ENCODE results near the gene FAM118B.

The FAM118B gene

GRCh38 chr11:126297004-126297403, 85.4 kb downstream of the FAM118B start:
- no peak overlapping the region for H3K27ac ChIP-seq (replicated peaks)
- TF ChIP-seq, protein P1, sequence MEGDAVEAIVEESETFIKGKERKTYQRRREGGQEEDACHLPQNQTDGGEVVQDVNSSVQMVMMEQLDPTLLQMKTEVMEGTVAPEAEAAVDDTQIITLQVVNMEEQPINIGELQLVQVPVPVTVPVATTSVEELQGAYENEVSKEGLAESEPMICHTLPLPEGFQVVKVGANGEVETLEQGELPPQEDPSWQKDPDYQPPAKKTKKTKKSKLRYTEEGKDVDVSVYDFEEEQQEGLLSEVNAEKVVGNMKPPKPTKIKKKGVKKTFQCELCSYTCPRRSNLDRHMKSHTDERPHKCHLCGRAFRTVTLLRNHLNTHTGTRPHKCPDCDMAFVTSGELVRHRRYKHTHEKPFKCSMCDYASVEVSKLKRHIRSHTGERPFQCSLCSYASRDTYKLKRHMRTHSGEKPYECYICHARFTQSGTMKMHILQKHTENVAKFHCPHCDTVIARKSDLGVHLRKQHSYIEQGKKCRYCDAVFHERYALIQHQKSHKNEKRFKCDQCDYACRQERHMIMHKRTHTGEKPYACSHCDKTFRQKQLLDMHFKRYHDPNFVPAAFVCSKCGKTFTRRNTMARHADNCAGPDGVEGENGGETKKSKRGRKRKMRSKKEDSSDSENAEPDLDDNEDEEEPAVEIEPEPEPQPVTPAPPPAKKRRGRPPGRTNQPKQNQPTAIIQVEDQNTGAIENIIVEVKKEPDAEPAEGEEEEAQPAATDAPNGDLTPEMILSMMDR (IDR thresholded peaks at IDR 0.05; ENCODE audit: insufficient read depth, low read length), result no peak
- TF ChIP-seq POLR2AphosphoS5 (IDR thresholded peaks at IDR 0.05; ENCODE audit: low read depth) (no peak), SPI1 (IDR thresholded peaks at IDR 0.05; ENCODE audit: borderline replicate concordance, low read depth) (no peak), REST (IDR thresholded peaks at IDR 0.05; ENCODE audit: insufficient replicate concordance, low read depth) (no peak), GABPA (IDR thresholded peaks at IDR 0.05; ENCODE audit: low read depth) (no peak)
- no peak for DNase-seq (ENCODE audit: low read depth in 1 of 2, low spot score in 1 of 2)
- H3K4me3 ChIP-seq (replicated peaks; ENCODE audit: insufficient read depth, low read length), result no peak overlapping the region
- no peaks in the 10 kb centered on the region for H3K27me3 ChIP-seq (ENCODE audit: insufficient read depth, poor library complexity, severe bottlenecking)

DNA sequence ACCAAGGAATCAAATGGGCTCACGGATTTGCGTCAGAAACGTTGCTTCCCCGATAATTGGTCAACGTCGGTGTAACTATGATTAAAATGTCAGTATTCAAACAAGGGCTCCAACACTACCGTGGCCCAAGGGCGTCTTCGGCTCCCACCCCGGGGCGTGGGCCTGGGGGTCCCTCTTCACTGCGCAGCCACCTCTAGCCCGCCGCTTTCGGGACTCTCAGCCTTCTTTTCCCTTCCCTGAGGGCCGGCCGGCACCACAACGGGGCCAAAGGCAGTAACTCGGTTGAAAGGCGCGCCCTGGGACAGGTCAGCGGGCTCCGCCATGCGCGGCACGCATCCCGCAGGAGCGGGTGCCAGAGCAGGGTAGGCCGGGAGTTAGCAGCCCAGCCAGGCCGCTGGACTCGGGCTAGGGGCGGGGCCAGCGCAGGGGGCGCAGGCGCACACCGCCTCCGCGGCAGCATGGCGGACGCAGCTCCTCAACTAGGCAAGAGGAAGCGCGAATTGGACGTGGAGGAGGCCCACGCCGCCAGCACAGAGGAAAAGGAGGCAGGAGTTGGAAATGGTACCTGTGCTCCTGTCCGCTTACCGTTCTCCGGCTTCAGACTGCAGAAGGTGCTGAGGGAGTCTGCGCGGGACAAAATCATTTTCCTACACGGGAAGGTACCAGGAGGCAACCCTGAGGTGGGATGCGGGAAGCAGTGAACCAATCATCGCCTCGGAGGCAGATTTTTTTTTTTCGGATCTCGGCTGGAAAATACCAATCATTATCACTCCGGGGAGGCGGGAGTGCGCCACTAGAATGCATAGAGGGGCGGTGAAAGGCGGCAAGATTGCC, 92.3 kb downstream of the FAM118B start, which contains the start of gene DCPS:
TSS of gene DCPS (plus strand) at position 438 of the 834 bp plus-strand sequence. CDS start at position 459, 21 bp downstream.
- peak within 1 kb of the TSS; percentile 92 for H3K27ac ChIP-seq (replicated peaks)
- H3K4me3 ChIP-seq (replicated peaks; ENCODE audit: insufficient read depth, low read length), result peak within 1 kb of the TSS; percentile 58
- H3K27me3 ChIP-seq (ENCODE audit: insufficient read depth, poor library complexity, severe bottlenecking), result no peaks in the 10 kb centered on the region
- TF ChIP-seq SPI1 (IDR thresholded peaks at IDR 0.05; ENCODE audit: borderline replicate concordance, low read depth) (peak; percentile 62; the same call in 1 of the 2 replicates), REST (IDR thresholded peaks at IDR 0.05; ENCODE audit: insufficient replicate concordance, low read depth) (peak; percentile 61), POLR2AphosphoS5 (IDR thresholded peaks at IDR 0.05; ENCODE audit: low read depth) (peak; percentile 94), GABPA (IDR thresholded peaks at IDR 0.05; ENCODE audit: low read depth) (no peak)
- TF ChIP-seq, protein P1 (IDR thresholded peaks at IDR 0.05; ENCODE audit: insufficient read depth, low read length), result no peak
- DNase-seq (ENCODE audit: low read depth in 1 of 2, low spot score in 1 of 2), result peak; percentile 83 to 86

- H3K27ac ChIP-seq (replicated peaks), result peak overlapping the region; percentile 92
- DNase-seq (ENCODE audit: low read depth in 1 of 2, low spot score in 1 of 2), result no peak
- H3K4me3 ChIP-seq (replicated peaks; ENCODE audit: insufficient read depth, low read length), result peak overlapping the region; percentile 58
- no peak for TF ChIP-seq SPI1 (IDR thresholded peaks at IDR 0.05; ENCODE audit: borderline replicate concordance, low read depth)
- TF ChIP-seq, protein P1 (IDR thresholded peaks at IDR 0.05; ENCODE audit: insufficient read depth, low read length), result no peak
- TF ChIP-seq REST (IDR thresholded peaks at IDR 0.05; ENCODE audit: insufficient replicate concordance, low read depth), result no peak
- no peak for TF ChIP-seq GABPA (IDR thresholded peaks at IDR 0.05; ENCODE audit: low read depth)
- TF ChIP-seq POLR2AphosphoS5 (IDR thresholded peaks at IDR 0.05; ENCODE audit: low read depth), result no peak
- no peaks in the 10 kb centered on the region for H3K27me3 ChIP-seq (ENCODE audit: insufficient read depth, poor library complexity, severe bottlenecking)
Observed at GRCh38 chr11:126304457-126305075, 93.0 kb downstream of the FAM118B start.
